Measurements from ENCODE around the gene AMOTL2.

Gene AMOTL2

GRCh38 chr3:134314588-134315285, 59.5 kb downstream of the AMOTL2 start:
- no peak for DNase-seq

GRCh38 chr3:134313847-134314587, 60.2 kb downstream of the AMOTL2 start:
- no peak for DNase-seq

GRCh38 chr3:134312873-134313846, 61.1 kb downstream of the AMOTL2 start:
- peak; percentile 85 for DNase-seq

GRCh38 chr3:134312072-134312872, 62.0 kb downstream of the AMOTL2 start:
- peak; percentile 64 for DNase-seq

GRCh38 chr3:134311693-134312071, 62.6 kb downstream of the AMOTL2 start:
- no peak for DNase-seq

GRCh38 chr3:134311265-134311664, 63.0 kb downstream of the AMOTL2 start:
- peak; percentile 87 for DNase-seq

GRCh38 chr3:134309987-134310700, 64.1 kb downstream of the AMOTL2 start:
- peak; percentile 64 for DNase-seq

- peak; percentile 97 for DNase-seq
These were observed 65.8 kb downstream of the AMOTL2 start for GRCh38 chr3:134308350-134308891.

- no peak for DNase-seq
These were observed 66.8 kb downstream of the AMOTL2 start for GRCh38 chr3:134307425-134307824.

GRCh38 chr3:134306320-134306719, 67.9 kb downstream of the AMOTL2 start:
- DNase-seq: no peak

Data from fibroblast of skin of scalp (primary cell).